Loucy (cell line): ENCODE measurements around the gene HLF.

Experiments used
- H2AFZ ChIP-seq: fragments of 200-600 bp; sonication (generic); 2 replicates; pipeline ENCODE4 v1.6.0; 2016; ENCODE audit warnings: antibody characterized with exemption, mild to moderate bottlenecking, low read length, moderate library complexity
- H3F3A ChIP-seq: fragments of 200-600 bp; 2 replicates; pipeline ENCODE4 v1.6.0; 2016; ENCODE audit warnings: antibody characterized with exemption, low read depth, mild to moderate bottlenecking
- H3K27me3 ChIP-seq: fragments of 200-600 bp; sonication (generic); 2 replicates; pipeline ENCODE4 v1.6.1; 2014; ENCODE audit warnings: low read length, mild to moderate bottlenecking; ENCODE audit not compliant: insufficient read depth, poor library complexity, severe bottlenecking
- H3K36me3 ChIP-seq: fragments of 200-600 bp; sonication (generic); 2 replicates; pipeline ENCODE4 v1.6.1; 2016; ENCODE audit warnings: low read length; ENCODE audit not compliant: insufficient read depth
- H3K4me1 ChIP-seq: fragments of 200-600 bp; sonication (generic); 2 replicates; pipeline ENCODE4 v1.5.1; 2014; ENCODE audit warnings: low read length, mild to moderate bottlenecking; ENCODE audit not compliant: insufficient read depth, poor library complexity, severe bottlenecking
- H3K4me2 ChIP-seq: fragments of 200-600 bp; sonication (generic); 2 replicates; pipeline ENCODE4 v1.6.0; 2014; ENCODE audit warnings: antibody characterized with exemption, low read length, low read depth, mild to moderate bottlenecking; ENCODE audit not compliant: poor library complexity, severe bottlenecking
- H3K4me3 ChIP-seq: fragments of 200-600 bp; sonication (generic); 2 replicates; pipeline ENCODE4 v1.5.1; 2014; ENCODE audit warnings: low read length, mild to moderate bottlenecking, mixed read lengths; ENCODE audit not compliant: poor library complexity, severe bottlenecking
- H3K79me2 ChIP-seq: fragments of 200-600 bp; sonication (generic); 2 replicates; pipeline ENCODE4 v1.6.1; 2014; ENCODE audit warnings: low read length; ENCODE audit not compliant: insufficient read depth
- H3K9ac ChIP-seq: fragments of 200-600 bp; sonication (generic); 2 replicates; pipeline ENCODE4 v1.6.0; 2014; ENCODE audit warnings: mild to moderate bottlenecking, low read depth, low read length, moderate library complexity; ENCODE audit not compliant: poor library complexity, severe bottlenecking
- H3K9me2 ChIP-seq: fragments of 200-600 bp; sonication (generic); replicated peaks from 2 replicates; pipeline ENCODE4 v1.6.1; 2016; ENCODE audit warnings: low read depth, low read length, mixed read lengths
- H3K9me3 ChIP-seq: fragments of 200-600 bp; sonication (generic); 2 replicates; pipeline ENCODE4 v1.6.1; 2014; ENCODE audit warnings: mild to moderate bottlenecking, antibody characterized with exemption, low read length, low read depth; ENCODE audit not compliant: insufficient read depth
- H4K20me1 ChIP-seq: fragments of 200-600 bp; sonication (generic); 2 replicates; pipeline ENCODE4 v1.6.0; 2014; ENCODE audit warnings: antibody characterized with exemption, low read length, mild to moderate bottlenecking; ENCODE audit not compliant: insufficient read depth, poor library complexity, severe bottlenecking
- EZH2phosphoT487 ChIP-seq: fragments of 200-600 bp; IDR thresholded peaks from 2 replicates; pipeline ENCODE4 v1.6.1; 2018; ENCODE audit warnings: antibody characterized with exemption, mild to moderate bottlenecking, moderate library complexity, borderline replicate concordance
- TF ChIP-seq, protein P1 (sequence below): fragments of 200-600 bp; sonication (generic); conservative IDR thresholded peaks from 2 replicates; pipeline ENCODE4 v1.5.1; 2014; ENCODE audit warnings: mild to moderate bottlenecking, antibody characterized with exemption, low read length

Gene HLF

GRCh38 chr17:55279788-55280187 lies 15.0 kb downstream of the HLF start:
- no peaks in the 10 kb centered on the region for H3F3A ChIP-seq
- no peaks in the 10 kb centered on the region for H3K9me2 ChIP-seq
- no peaks in the 10 kb centered on the region for H4K20me1 ChIP-seq
- no peak overlapping the region for H3K4me3 ChIP-seq
- H3K79me2 ChIP-seq: no peaks in the 10 kb centered on the region
- peaks cover 10% of the 10 kb centered on the region for H3K4me1 ChIP-seq
- no peaks in the 10 kb centered on the region for H3K36me3 ChIP-seq
- TF ChIP-seq EZH2phosphoT487: no peak
- TF ChIP-seq, protein P1, sequence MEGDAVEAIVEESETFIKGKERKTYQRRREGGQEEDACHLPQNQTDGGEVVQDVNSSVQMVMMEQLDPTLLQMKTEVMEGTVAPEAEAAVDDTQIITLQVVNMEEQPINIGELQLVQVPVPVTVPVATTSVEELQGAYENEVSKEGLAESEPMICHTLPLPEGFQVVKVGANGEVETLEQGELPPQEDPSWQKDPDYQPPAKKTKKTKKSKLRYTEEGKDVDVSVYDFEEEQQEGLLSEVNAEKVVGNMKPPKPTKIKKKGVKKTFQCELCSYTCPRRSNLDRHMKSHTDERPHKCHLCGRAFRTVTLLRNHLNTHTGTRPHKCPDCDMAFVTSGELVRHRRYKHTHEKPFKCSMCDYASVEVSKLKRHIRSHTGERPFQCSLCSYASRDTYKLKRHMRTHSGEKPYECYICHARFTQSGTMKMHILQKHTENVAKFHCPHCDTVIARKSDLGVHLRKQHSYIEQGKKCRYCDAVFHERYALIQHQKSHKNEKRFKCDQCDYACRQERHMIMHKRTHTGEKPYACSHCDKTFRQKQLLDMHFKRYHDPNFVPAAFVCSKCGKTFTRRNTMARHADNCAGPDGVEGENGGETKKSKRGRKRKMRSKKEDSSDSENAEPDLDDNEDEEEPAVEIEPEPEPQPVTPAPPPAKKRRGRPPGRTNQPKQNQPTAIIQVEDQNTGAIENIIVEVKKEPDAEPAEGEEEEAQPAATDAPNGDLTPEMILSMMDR: no peak
- H2AFZ ChIP-seq: no peak overlapping the region
- no peak overlapping the region for H3K4me2 ChIP-seq
- H3K27me3 ChIP-seq: no peaks in the 10 kb centered on the region
- no peak overlapping the region for H3K9ac ChIP-seq
- no peaks in the 10 kb centered on the region for H3K9me3 ChIP-seq

- no peaks in the 10 kb centered on the region for H3F3A ChIP-seq
- no peaks in the 10 kb centered on the region for H3K36me3 ChIP-seq
These were observed 15.5 kb downstream of the HLF start for GRCh38 chr17:55280212-55280611.

GRCh38 chr17:55281649-55282378 lies 17.1 kb downstream of the HLF start:
- Histone ChIP-seq H3K4me3 (no peak overlapping the region), H2AFZ (no peak overlapping the region), H3K9me3 (no peaks in the 10 kb centered on the region), H3K9me2 (no peaks in the 10 kb centered on the region), H4K20me1 (no peaks in the 10 kb centered on the region), H3K4me2 (no peak overlapping the region), H3K27me3 (no peaks in the 10 kb centered on the region), H3K79me2 (no peaks in the 10 kb centered on the region), H3K36me3 (no peaks in the 10 kb centered on the region), H3K9ac (no peak overlapping the region), H3K4me1 (peaks cover 10% of the 10 kb centered on the region), H3F3A (no peaks in the 10 kb centered on the region)
- TF ChIP-seq, protein P1: no peak
- no peak for TF ChIP-seq EZH2phosphoT487

More at GRCh38 chr17:55280212-55280611, 15.5 kb downstream of the HLF start:
- Histone ChIP-seq H3K4me3 (no peak overlapping the region), H3K27me3 (no peaks in the 10 kb centered on the region), H4K20me1 (no peaks in the 10 kb centered on the region), H2AFZ (no peak overlapping the region), H3K9ac (no peak overlapping the region), H3K4me2 (no peak overlapping the region), H3K4me1 (peaks cover 10% of the 10 kb centered on the region), H3K9me2 (no peaks in the 10 kb centered on the region), H3K9me3 (no peaks in the 10 kb centered on the region), H3K79me2 (no peaks in the 10 kb centered on the region)
- TF ChIP-seq, protein P1: no peak
- no peak for TF ChIP-seq EZH2phosphoT487
